Measurements from ENCODE around the gene SF3B1. TPM values are rescaled to one million over a fixed set of nuclear protein-coding genes. Genes with fewer than 3 reads are reported as not detected.
A peak's percentile ranks its signal among the peaks of the same experiment; 100 is the strongest.

SF3B1 gene
- total RNA-seq, 4 donors from 2014 or later = 137 to 297 (median 158) TPM

DNA sequence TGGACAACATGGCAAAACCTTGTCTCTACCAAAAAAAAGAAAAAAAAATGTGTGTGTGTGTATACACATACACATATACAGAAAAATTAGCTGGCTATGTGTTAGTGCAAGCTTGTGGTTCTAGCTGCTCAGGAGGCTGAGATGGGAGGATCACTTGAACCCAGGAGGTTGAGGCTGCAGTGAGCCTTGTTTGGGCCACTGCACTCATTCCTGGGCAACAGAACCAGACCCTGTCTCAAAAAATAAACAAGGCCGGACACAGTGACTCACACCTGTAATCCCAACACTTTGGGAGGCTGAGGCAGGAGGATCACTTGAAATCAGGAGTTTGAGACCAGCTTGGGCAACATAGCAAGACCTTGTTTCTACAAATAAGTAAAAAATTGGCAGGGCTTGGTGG is 20.6 kb upstream of the SF3B1 start:
- H3K9me3 ChIP-seq = no peaks in the 10 kb centered on the region
- H3K4me1 ChIP-seq = peaks cover 16 to 28% of the 10 kb centered on the region in 2 donors
- H3K4me3 ChIP-seq = no peak overlapping the region
- intact Hi-C loops (cut with DNase I; ENCODE audit: low total_unique reads) (no loop called here), in situ Hi-C loops (cut with MboI; ENCODE audit: low sequenced_read_pairs in 4 of 4) (loop anchor here in 1 of 4 donors (10.0 kb wide), 1 partner anchor 49 kb away; the partner anchor contains the start of gene HSPE1)
- ATAC-seq = no peak
- H3K36me3 ChIP-seq = peaks cover 0 to 6% of the 10 kb centered on the region in 2 donors
- no peak for DNase-seq
- no peaks in the 10 kb centered on the region for H3K27me3 ChIP-seq
- TF ChIP-seq, protein P1, sequence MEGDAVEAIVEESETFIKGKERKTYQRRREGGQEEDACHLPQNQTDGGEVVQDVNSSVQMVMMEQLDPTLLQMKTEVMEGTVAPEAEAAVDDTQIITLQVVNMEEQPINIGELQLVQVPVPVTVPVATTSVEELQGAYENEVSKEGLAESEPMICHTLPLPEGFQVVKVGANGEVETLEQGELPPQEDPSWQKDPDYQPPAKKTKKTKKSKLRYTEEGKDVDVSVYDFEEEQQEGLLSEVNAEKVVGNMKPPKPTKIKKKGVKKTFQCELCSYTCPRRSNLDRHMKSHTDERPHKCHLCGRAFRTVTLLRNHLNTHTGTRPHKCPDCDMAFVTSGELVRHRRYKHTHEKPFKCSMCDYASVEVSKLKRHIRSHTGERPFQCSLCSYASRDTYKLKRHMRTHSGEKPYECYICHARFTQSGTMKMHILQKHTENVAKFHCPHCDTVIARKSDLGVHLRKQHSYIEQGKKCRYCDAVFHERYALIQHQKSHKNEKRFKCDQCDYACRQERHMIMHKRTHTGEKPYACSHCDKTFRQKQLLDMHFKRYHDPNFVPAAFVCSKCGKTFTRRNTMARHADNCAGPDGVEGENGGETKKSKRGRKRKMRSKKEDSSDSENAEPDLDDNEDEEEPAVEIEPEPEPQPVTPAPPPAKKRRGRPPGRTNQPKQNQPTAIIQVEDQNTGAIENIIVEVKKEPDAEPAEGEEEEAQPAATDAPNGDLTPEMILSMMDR (IDR thresholded peaks at IDR 0.05 in 4 of 5, conservative IDR thresholded peaks at IDR 0.05 in 1 of 5) = no peak
- no peak overlapping the region for H3K27ac ChIP-seq

DNA sequence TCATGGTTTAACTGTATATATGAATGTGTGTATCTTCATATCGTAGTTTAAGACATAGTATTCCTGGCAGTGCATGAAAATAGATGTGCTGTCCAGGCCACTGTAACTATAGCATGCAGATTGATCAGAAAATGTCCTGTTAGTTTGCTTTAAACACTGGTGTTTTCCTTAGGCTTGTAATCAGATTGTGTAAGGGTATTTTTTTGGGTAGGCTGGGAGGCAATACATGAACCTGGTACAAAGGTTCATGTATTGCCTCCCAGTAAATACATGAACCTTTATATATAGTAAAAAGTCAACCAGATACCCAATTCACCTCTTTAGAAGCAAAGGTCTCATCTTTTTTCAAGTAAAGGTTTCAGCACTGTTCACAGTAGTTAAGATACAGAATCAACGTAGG is 20.1 kb upstream of the SF3B1 start:
- Histone ChIP-seq H3K27me3 (no peaks in the 10 kb centered on the region), H3K27ac (peak overlapping the region; percentile 93 to 100 (median 98)), H3K9me3 (no peaks in the 10 kb centered on the region), H3K4me3 (peak overlapping the region; percentile 78 to 94 (median 84)), H3K4me1 (peaks cover 16 to 27% of the 10 kb centered on the region in 2 donors), H3K36me3 (peaks cover 0 to 1% of the 10 kb centered on the region in 2 donors)
- DNase-seq = no peak
- intact Hi-C loops (cut with DNase I; ENCODE audit: low total_unique reads) (loop anchor here (5.0 kb wide), 1 partner anchor 252 kb away; the partner anchor contains the start of gene MARS2), in situ Hi-C loops (cut with MboI; ENCODE audit: low sequenced_read_pairs in 4 of 4) (loop anchor here in 1 of 4 donors (10.0 kb wide), 1 partner anchor 50 kb away; the partner anchor contains the start of gene HSPE1)
- TF ChIP-seq, protein P1 (IDR thresholded peaks at IDR 0.05 in 4 of 5, conservative IDR thresholded peaks at IDR 0.05 in 1 of 5) = no peak
- TF ChIP-seq POLR2A (IDR thresholded peaks at IDR 0.05) = no peak
- ATAC-seq = no peak

DNA sequence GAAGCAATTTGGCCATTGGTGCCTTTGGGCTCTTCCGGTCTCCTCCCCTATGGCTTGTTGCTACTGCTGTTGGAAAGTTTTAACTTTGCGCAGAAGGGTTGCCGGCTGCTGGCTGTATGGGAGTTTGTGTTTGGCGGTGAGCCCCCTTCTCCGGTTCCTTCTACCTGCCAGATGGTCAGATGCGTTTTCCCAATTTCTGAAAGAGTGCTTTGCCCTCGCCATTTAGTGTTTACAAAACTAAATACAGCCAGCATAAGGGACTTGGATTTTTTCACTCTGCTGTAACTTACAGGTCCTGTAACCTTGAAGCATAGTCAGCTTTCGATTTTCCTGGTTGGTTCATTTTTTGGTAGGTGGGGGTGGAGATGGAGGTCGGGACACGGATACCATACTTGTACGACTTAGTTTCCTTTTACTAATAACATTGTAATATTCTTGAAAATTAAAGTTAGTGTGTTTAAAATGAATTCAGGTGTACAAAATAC is 19.1 kb upstream of the SF3B1 start:
- ATAC-seq (peak; percentile 83 to 89), DNase-seq (peak; percentile 75 to 80)
- Histone ChIP-seq H3K4me3 (peak overlapping the region; percentile 78 to 94 (median 84)), H3K36me3 (no peaks in the 10 kb centered on the region), H3K9me3 (no peaks in the 10 kb centered on the region), H3K4me1 (peaks cover 16 to 19% of the 10 kb centered on the region in 2 donors), H3K27me3 (no peaks in the 10 kb centered on the region), H3K27ac (peak overlapping the region; percentile 93 to 100 (median 98))
- intact Hi-C loops (cut with DNase I; ENCODE audit: low total_unique reads) = loop anchor here (1.0 to 5.0 kb wide), 4 partner anchors 19 to 253 kb away; partner anchors contain the start of genes HSPE1, MARS2, MOB4 and SF3B1
- in situ Hi-C loops (cut with MboI; ENCODE audit: low sequenced_read_pairs in 4 of 4) = loop anchor here in 1 of 4 donors (10.0 kb wide), 1 partner anchor 51 kb away; the partner anchor contains the start of gene HSPE1
- TF ChIP-seq, protein P1 (IDR thresholded peaks at IDR 0.05 in 4 of 5, conservative IDR thresholded peaks at IDR 0.05 in 1 of 5) = no peak
- TF ChIP-seq POLR2A (IDR thresholded peaks at IDR 0.05) = no peak

DNA sequence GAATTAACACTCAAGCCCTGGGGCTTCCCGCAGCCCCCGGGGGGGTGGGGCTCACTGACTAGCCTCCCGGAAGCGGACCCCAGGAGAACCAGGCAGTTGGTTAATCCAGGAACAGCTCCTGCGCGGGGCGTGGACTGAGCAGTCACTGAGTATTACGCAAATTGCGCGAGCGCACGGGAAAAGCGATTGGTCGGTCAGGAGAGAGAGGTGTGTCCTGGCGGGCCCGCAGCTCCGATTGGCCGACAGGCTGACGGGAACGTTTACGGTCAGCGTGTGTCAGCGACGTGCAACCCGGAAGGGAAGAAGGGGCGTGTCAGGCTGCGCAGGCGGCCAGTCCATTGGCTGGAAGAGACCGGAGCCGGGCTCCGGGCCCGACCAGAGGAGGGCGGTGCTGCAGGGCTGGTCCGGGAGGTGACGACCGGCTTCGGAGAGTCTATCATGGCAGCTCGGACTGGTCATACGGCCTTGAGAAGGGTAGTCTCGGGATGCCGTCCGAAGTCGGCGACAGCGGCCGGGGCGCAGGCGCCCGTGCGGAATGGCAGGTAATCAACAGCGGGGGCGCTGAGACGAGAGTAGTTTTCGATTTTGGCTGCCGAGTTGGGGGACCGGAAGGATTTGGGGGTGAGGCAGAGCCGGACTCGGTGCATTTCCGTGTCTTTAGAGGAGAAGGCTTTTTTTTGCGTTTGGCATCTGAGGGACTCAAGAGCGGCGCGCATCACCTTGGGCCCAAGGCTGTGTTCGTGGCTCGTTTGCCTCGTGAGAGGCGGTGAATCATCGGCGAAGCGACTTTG is 18.5 kb upstream of the SF3B1 start, which contains the start of gene COQ10B:
TSS of gene COQ10B (plus strand) at position 430 of the 791 bp plus-strand sequence. CDS start at position 439, 9 bp downstream.
- intact Hi-C loops (cut with DNase I; ENCODE audit: low total_unique reads) = loop anchor here (1.0 to 5.0 kb wide), 4 partner anchors 18 to 254 kb away; partner anchors contain the start of genes HSPE1, MARS2, MOB4 and SF3B1
- in situ Hi-C loops (cut with MboI; ENCODE audit: low sequenced_read_pairs in 4 of 4) = loop anchor here in 1 of 4 donors (10.0 kb wide), 1 partner anchor 51 kb away; the partner anchor contains the start of gene HSPE1

More for the DNA sequence above, 18.5 kb upstream of the SF3B1 start, which contains the start of gene COQ10B:
- H3K9me3 ChIP-seq = no peaks in the 10 kb centered on the region
- peak; percentile 89 to 91 for TF ChIP-seq POLR2A (IDR thresholded peaks at IDR 0.05)
- TF ChIP-seq, protein P1 (IDR thresholded peaks at IDR 0.05 in 4 of 5, conservative IDR thresholded peaks at IDR 0.05 in 1 of 5) = peak in 4 of 5 experiments; percentile 10 to 52 (median 30)
- H3K36me3 ChIP-seq = no peaks in the 10 kb centered on the region
- H3K4me1 ChIP-seq = peaks cover 11 to 19% of the 10 kb centered on the region in 2 donors
- H3K4me3 ChIP-seq = peak within 1 kb of the TSS; percentile 78 to 94 (median 84)
- no peaks in the 10 kb centered on the region for H3K27me3 ChIP-seq
- H3K27ac ChIP-seq = peak within 1 kb of the TSS; percentile 93 to 100 (median 98)
- ATAC-seq (peak; percentile 91 to 95), DNase-seq (peak; percentile 100)

Data from gastrocnemius medialis (tissue), 4 donors.